ENCODE data around the gene RCAN1. TPM values are rescaled to one million over a fixed set of nuclear protein-coding genes. Genes with fewer than 3 reads are reported as not detected.
A peak's percentile ranks its signal among the peaks of the same experiment; 100 is the strongest.

RCAN1 gene
- total RNA-seq, 1 donor: 308 TPM

DNA sequence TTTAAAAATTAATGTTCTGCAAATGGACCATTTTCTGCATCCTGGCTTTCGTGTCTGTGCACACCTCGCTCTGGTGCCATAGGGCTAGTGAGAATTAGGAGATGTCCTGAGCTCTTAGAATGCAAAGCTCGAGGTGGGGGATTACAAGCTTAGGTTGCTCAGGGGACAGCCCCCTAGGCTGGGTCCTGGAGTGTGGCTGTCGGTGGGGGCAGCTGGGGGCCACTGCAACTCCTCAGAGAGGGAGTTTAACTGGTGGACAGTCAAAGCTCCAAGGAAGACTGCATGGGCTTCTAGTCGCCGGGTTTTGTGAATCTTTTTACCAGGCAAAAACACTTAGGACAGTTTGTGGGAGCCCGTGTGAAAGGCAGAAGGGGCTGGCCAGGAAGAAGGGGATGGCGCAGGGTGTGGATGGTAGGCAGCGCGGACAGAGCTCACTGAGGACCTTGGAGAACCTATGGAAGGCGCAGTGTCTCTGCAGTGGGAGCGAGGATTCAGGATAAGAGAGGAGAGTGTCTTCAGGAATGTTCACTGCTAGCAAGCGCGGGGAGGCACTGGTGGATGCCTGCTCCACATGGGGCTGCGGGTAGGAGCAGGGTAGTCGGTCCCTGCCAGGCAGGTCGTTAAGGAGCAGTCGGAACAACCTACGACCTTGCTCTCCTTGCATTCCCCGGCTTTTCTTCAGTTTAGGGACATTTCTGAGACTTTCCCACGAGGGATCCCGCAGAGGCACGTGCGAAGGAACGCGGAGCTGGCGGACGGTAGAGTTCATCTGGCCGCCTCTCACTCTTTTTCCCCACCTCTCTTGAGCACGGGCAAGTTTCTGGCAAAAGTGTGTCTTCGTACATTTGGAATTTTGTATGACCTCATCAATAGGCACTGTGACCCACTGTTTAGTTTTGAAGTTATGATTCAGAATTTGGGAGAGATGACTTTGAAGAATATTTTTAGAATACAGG is 90.0 kb downstream of the RCAN1 start:
- peak; percentile 60 for DNase-seq (ENCODE audit: low read depth)
- TF ChIP-seq, protein P1, sequence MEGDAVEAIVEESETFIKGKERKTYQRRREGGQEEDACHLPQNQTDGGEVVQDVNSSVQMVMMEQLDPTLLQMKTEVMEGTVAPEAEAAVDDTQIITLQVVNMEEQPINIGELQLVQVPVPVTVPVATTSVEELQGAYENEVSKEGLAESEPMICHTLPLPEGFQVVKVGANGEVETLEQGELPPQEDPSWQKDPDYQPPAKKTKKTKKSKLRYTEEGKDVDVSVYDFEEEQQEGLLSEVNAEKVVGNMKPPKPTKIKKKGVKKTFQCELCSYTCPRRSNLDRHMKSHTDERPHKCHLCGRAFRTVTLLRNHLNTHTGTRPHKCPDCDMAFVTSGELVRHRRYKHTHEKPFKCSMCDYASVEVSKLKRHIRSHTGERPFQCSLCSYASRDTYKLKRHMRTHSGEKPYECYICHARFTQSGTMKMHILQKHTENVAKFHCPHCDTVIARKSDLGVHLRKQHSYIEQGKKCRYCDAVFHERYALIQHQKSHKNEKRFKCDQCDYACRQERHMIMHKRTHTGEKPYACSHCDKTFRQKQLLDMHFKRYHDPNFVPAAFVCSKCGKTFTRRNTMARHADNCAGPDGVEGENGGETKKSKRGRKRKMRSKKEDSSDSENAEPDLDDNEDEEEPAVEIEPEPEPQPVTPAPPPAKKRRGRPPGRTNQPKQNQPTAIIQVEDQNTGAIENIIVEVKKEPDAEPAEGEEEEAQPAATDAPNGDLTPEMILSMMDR (IDR thresholded peaks at IDR 0.05; ENCODE audit: insufficient read depth, low read depth, low read length): peak; percentile 7
- peak overlapping the region; percentile 64 for H3K4me3 ChIP-seq (ENCODE audit: low read depth, low read length)

DNA sequence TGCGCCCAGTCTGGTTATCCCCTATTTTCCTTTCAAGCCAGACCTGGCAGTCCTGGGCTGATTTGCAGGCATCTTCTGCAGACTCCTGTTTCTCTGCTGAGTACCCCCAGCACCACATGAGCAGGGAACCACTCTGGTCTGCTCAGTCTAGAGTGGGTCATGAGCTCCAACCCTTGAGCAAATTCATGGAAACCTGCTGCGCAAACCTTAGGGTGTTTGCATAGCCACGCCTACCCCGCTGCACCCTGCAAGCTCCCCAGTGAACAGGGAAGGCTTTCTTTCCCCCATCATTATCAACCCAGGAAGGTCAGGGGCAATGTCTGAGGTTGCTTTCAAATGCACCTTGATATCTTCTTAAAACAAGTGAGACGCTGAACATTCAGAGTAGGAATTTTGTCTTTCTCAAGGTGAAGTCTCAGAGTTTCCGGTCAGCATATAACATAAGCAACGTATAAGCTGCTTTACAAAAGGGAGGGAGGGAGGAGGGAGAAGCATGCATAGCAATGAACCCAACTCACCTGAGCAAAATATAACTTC is 91.8 kb downstream of the RCAN1 start:
- TF ChIP-seq, protein P1 (IDR thresholded peaks at IDR 0.05; ENCODE audit: insufficient read depth, low read depth, low read length): no peak
- no peak for DNase-seq (ENCODE audit: low read depth)
- no peak overlapping the region for H3K4me3 ChIP-seq (ENCODE audit: low read depth, low read length)

DNA sequence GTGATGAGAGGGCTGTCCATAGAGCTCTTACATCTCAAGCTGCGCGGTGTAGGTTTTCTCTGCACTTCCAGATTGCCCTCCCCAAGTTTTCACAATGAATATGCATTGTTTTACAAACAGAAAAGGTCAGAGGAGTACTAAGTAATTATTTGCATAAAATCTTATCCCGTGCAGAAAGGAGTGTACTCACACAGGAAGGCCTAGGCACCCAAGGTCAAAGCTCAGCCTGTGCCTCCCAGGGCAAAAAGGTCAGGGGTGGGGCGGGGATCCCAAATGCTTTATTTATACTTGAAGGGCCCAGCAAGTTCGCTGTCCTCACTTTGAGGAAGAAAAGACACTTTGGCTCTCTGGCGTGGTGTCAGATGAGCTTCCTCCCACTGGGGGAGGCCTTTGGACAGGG is 92.6 kb downstream of the RCAN1 start:
- TF ChIP-seq, protein P1 (IDR thresholded peaks at IDR 0.05; ENCODE audit: insufficient read depth, low read depth, low read length): no peak
- H3K4me3 ChIP-seq (ENCODE audit: low read depth, low read length): no peak overlapping the region
- no peak for DNase-seq (ENCODE audit: low read depth)

DNA sequence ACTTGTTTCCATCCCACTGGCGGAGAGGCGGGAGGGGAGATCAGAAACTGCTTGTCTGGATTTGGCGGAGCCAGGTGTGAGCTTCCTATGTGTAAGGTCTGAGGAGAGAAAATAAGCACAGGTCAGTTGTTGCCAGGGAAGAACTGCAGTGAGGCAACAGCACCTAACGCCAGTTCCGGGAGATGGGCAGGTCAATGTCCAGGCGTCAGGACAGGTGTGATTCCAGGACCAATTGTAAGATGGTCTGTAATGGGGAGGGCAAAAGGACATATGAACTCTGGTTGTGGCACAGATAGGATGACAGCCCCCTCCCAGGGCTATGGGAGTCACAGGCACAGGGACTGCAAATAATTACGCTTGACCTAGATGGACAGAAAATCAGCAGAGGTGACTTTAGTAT is 93.4 kb downstream of the RCAN1 start:
- no peak for DNase-seq (ENCODE audit: low read depth)
- TF ChIP-seq, protein P1 (IDR thresholded peaks at IDR 0.05; ENCODE audit: insufficient read depth, low read depth, low read length): no peak
- no peak overlapping the region for H3K4me3 ChIP-seq (ENCODE audit: low read depth, low read length)

DNA sequence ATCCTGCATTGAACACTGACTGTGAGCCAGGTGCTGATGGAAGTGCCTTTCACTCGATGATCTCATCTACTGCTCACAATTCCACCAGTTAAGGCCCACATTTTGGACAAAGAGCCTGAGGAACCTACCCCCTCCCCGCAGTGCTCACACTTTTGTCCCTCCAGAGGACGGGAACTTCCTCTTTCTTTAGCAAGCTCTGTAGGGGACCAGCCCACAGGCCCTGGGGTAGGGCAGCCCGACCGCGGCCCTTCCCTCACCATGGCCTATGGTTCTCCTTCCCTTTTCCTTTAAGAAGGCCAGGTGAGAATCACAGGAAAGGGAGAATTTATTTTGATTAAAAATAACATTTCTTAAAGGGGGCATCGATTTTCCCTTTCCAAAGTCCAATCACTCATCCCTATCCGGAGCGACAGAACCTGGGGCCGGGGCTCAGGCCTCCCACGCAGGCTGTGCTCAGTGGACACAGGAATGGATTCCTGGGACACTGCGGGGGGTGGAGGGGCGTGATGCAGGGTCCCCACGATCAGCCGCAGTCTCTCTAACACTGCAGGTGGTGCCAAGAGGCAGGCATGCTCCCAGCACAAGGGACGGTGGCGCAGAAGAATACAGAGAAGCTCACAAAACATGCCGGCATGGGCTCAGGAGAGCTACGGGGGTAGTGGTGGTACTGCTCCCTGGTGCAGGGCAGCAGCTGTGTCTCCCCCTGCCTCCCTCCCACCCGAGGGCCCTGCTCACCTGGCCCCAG is 94.0 kb downstream of the RCAN1 start:
- no peak for DNase-seq (ENCODE audit: low read depth)
- no peak overlapping the region for H3K4me3 ChIP-seq (ENCODE audit: low read depth, low read length)
- TF ChIP-seq, protein P1 (IDR thresholded peaks at IDR 0.05; ENCODE audit: insufficient read depth, low read depth, low read length): no peak

DNA sequence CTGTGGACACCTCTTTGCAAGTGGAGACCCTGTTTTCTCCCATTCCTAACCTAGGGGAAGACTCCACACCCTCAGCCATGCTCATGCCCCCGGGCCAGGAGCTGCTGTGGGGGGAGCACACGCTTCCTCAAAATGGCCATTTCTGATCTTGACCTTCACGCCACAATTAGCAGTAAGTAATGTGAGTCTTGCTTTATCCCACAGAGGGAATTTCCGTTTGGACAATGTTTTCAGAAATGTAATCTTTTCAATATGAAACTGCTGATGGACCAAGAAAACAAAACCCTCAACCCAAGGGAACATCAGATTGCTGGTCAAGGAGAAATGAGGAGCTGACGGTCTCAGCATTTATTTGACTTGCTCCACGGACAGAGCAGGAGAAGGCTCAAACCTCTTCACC is 94.6 kb downstream of the RCAN1 start:
- no peak for DNase-seq (ENCODE audit: low read depth)
- TF ChIP-seq, protein P1 (IDR thresholded peaks at IDR 0.05; ENCODE audit: insufficient read depth, low read depth, low read length): no peak
- no peak overlapping the region for H3K4me3 ChIP-seq (ENCODE audit: low read depth, low read length)

All from fibroblast of villous mesenchyme (primary cell).